H1 (cell line): ENCODE results near the gene TMPO. TPM values are rescaled to one million over a fixed set of nuclear protein-coding genes. Genes with fewer than 3 reads are reported as not detected.

Experiments used
- CTCF ChIA-PET: fragments of 300-600 bp; sonication (Branson Sonifier 250); formaldehyde crosslinking; loops from one replicate; lab custom pipeline; 2021; ENCODE audit not compliant: partially characterized antibody; lab: Charles Lee
- POLR2A ChIA-PET: fragments of 300-600 bp; sonication (Branson Sonifier 250); formaldehyde crosslinking; loops from one replicate; lab custom pipeline; 2021; ENCODE audit warnings: inconsistent platforms; ENCODE audit not compliant: partially characterized antibody; lab: Charles Lee
- DNase-seq, 2 experiments: peaks; one replicate each; pipeline versions ENCODE4 v3.0.0 to v3.0.0-alpha.2; 2010 to 2022; ENCODE audit warnings: low spot score in 2 of 2, low read depth in 1 of 2, mixed read lengths in 1 of 2
- FAIRE-seq: peaks from 2 replicates; lab custom pipeline; 2011; peaks lifted over from hg19 to GRCh38; lab: Jason Lieb, UNC
- H2AFZ ChIP-seq: 2 replicates; pipeline ENCODE4 v1.8.1; 2012; ENCODE audit warnings: low read length, inconsistent platforms
- H2AK5ac ChIP-seq: 2 replicates; pipeline ENCODE4 v1.6.1; 2013; ENCODE audit warnings: low read depth, low read length
- H2BK120ac ChIP-seq: replicated peaks from 2 replicates; pipeline ENCODE3; 2013; ENCODE audit warnings: low read depth, low read length, inconsistent platforms
- H2BK12ac ChIP-seq: 2 replicates; pipeline ENCODE4 v1.6.1; 2013; ENCODE audit warnings: low read depth, low read length
- H2BK15ac ChIP-seq: 2 replicates; pipeline ENCODE4 v1.6.1; 2013; ENCODE audit warnings: low read length
- H2BK20ac ChIP-seq: 2 replicates; pipeline ENCODE4 v1.6.1; 2013; ENCODE audit warnings: low read length
- H2BK5ac ChIP-seq: 2 replicates; pipeline ENCODE4 v1.6.1; 2013; ENCODE audit warnings: low read depth, low read length
- H3K14ac ChIP-seq: 2 replicates; pipeline ENCODE4 v1.6.1; 2013; ENCODE audit warnings: inconsistent platforms; ENCODE audit not compliant: insufficient read length
- H3K18ac ChIP-seq: 2 replicates; pipeline ENCODE4 v1.6.1; 2013; ENCODE audit warnings: low read length; ENCODE audit errors: extremely low read depth
- H3K23ac ChIP-seq: 2 replicates; pipeline ENCODE4 v1.6.1; 2013; ENCODE audit warnings: inconsistent platforms; ENCODE audit not compliant: insufficient read length
- H3K23me2 ChIP-seq: 2 replicates; pipeline ENCODE4 v1.6.1; 2013; ENCODE audit warnings: low read depth, low read length
- H3K27ac ChIP-seq: 2 replicates; pipeline ENCODE4 v1.6.1; 2011; ENCODE audit warnings: low read depth, low read length, inconsistent platforms
- H3K27me3 ChIP-seq, 4 experiments: replicated peaks in 1 of 4; 1 replicate in 1 of 4; 2 replicates in 3 of 4; pipeline versions ENCODE4 v1.6.1 to v1.8.1; 2011 to 2013; ENCODE audit warnings: low read length in 3 of 4, mild to moderate bottlenecking in 3 of 4, inconsistent platforms in 2 of 4, mixed read lengths in 2 of 4, moderate library complexity in 1 of 4; ENCODE audit not compliant: control insufficient read depth in 3 of 4, insufficient read depth in 3 of 4; ENCODE audit errors: extremely low read depth in 1 of 4
- H3K36me3 ChIP-seq, 4 experiments: 2 replicates each; pipeline versions ENCODE4 v1.6.1 to v1.8.1; 2011 to 2013; ENCODE audit warnings: mild to moderate bottlenecking in 4 of 4, low read length in 3 of 4, moderate library complexity in 2 of 4, control low read depth in 1 of 4, inconsistent platforms in 1 of 4; ENCODE audit not compliant: insufficient read depth in 4 of 4, control insufficient read depth in 2 of 4
- H3K4ac ChIP-seq: replicated peaks from 2 replicates; pipeline ENCODE3; 2013; ENCODE audit warnings: low read length, low read depth, mixed read lengths, inconsistent platforms; ENCODE audit not compliant: insufficient read length
- H3K4me1 ChIP-seq, 4 experiments: replicated peaks in 1 of 4; 1 replicate in 1 of 4; 2 replicates in 3 of 4; pipeline versions ENCODE4 v1.6.1 to v1.8.1; 2011 to 2013; ENCODE audit warnings: low read length in 3 of 4, inconsistent platforms in 2 of 4, mixed read lengths in 1 of 4; ENCODE audit not compliant: insufficient read depth in 4 of 4, control insufficient read depth in 3 of 4
- H3K4me2 ChIP-seq, 2 experiments: 2 replicates each; pipeline versions ENCODE4 v1.6.1 to v1.8.1; 2011 to 2013; ENCODE audit warnings: low read depth in 2 of 2, low read length in 2 of 2, control low read depth in 1 of 2, inconsistent platforms in 1 of 2, mild to moderate bottlenecking in 1 of 2; ENCODE audit not compliant: insufficient read depth in 1 of 2
- H3K4me3 ChIP-seq, 4 experiments: fragments of 200-600, 300-600 bp in 1 of 4; sonication (generic), shearing (Covaris generic), sonication (Bioruptor Twin) in 1 of 4; 2 replicates each; pipeline versions ENCODE4 v1.5.1 to v1.8.1; 2011 to 2016; ENCODE audit warnings: low read length in 4 of 4, low read depth in 3 of 4, control low read depth in 2 of 4, inconsistent platforms in 2 of 4, mild to moderate bottlenecking in 2 of 4, mixed read lengths in 1 of 4, moderate library complexity in 1 of 4; ENCODE audit not compliant: insufficient read depth in 2 of 4; ENCODE audit errors: extremely low read depth in 1 of 4
- H3K56ac ChIP-seq: replicated peaks from 2 replicates; pipeline ENCODE3; 2013; ENCODE audit warnings: low read depth, mild to moderate bottlenecking, mixed read lengths, low read length, inconsistent platforms; ENCODE audit not compliant: insufficient read length
- H3K79me1 ChIP-seq: 2 replicates; pipeline ENCODE4 v1.6.1; 2013; ENCODE audit warnings: low read depth, low read length, control low read depth
- H3K79me2 ChIP-seq, 2 experiments: 2 replicates each; pipeline versions ENCODE4 v1.6.1 to v1.8.1; 2012 to 2013; ENCODE audit warnings: low read length in 2 of 2, mild to moderate bottlenecking in 2 of 2, inconsistent platforms in 1 of 2; ENCODE audit not compliant: insufficient read depth in 2 of 2, control insufficient read depth in 1 of 2
- H3K9ac ChIP-seq, 4 experiments: replicated peaks in 1 of 4; 1 replicate in 1 of 4; 2 replicates in 3 of 4; pipeline versions ENCODE4 v1.6.1 to v1.8.1; 2011 to 2013; ENCODE audit warnings: low read depth in 3 of 4, low read length in 3 of 4, control low read depth in 2 of 4, mild to moderate bottlenecking in 2 of 4, moderate library complexity in 2 of 4, inconsistent platforms in 1 of 4; ENCODE audit errors: extremely low read depth in 1 of 4
- H3K9me3 ChIP-seq, 2 experiments: 2 replicates each; pipeline versions ENCODE4 v1.6.1 to v1.8.1; 2012 to 2013; ENCODE audit warnings: mild to moderate bottlenecking in 2 of 2, moderate library complexity in 2 of 2, control low read depth in 1 of 2, inconsistent platforms in 1 of 2, low read depth in 1 of 2, low read length in 1 of 2, mixed read lengths in 1 of 2; ENCODE audit not compliant: insufficient read depth in 2 of 2
- H4K20me1 ChIP-seq, 2 experiments: replicated peaks in 1 of 2; 2 replicates each; pipeline versions ENCODE3 to v1.8.1; 2011 to 2013; ENCODE audit warnings: inconsistent platforms in 2 of 2, low read length in 2 of 2, mild to moderate bottlenecking in 1 of 2; ENCODE audit not compliant: insufficient read depth in 2 of 2, control insufficient read depth in 1 of 2
- H4K5ac ChIP-seq: 2 replicates; pipeline ENCODE4 v1.6.1; 2013; ENCODE audit warnings: low read length, low read depth, mixed read lengths, inconsistent platforms; ENCODE audit not compliant: insufficient read length
- H4K8ac ChIP-seq: 2 replicates; pipeline ENCODE4 v1.8.0; 2013; ENCODE audit warnings: mild to moderate bottlenecking, moderate library complexity, low read length, inconsistent platforms; ENCODE audit not compliant: insufficient read depth; ENCODE audit errors: extremely low read depth
- H4K91ac ChIP-seq: replicated peaks from 2 replicates; pipeline ENCODE3; 2013; ENCODE audit warnings: low read length, mixed read lengths, inconsistent platforms; ENCODE audit not compliant: insufficient read length
- BRCA1 ChIP-seq: IDR thresholded peaks from 2 replicates; pipeline ENCODE4 v1.6.1; 2012; ENCODE audit warnings: low read depth, low read length, improper control_type of control experiment
- GTF2F1 ChIP-seq: IDR thresholded peaks from 2 replicates; pipeline ENCODE4 v1.6.1; 2012; ENCODE audit warnings: low read depth, low read length, improper control_type of control experiment, borderline replicate concordance
- MAFK ChIP-seq: IDR thresholded peaks from 2 replicates; pipeline ENCODE4 v1.6.1; 2012; ENCODE audit warnings: low read depth, mild to moderate bottlenecking, improper control_type of control experiment, low read length
- POLR2A ChIP-seq, 2 experiments: IDR thresholded peaks; 1 replicate in 1 of 2; 2 replicates in 1 of 2; pipeline ENCODE4 v1.6.1; 2011; ENCODE audit warnings: low read depth in 2 of 2, low read length in 2 of 2, mild to moderate bottlenecking in 2 of 2; ENCODE audit errors: control extremely low read depth in 1 of 2
- SIN3A ChIP-seq, 2 experiments: IDR thresholded peaks in 1 of 2; conservative IDR thresholded peaks in 1 of 2; 2 replicates each; pipeline ENCODE4 v1.6.1; 2011 to 2012; ENCODE audit warnings: low read length in 2 of 2, improper control_type of control experiment in 1 of 2, low read depth in 1 of 2, mild to moderate bottlenecking in 1 of 2
- ZNF274 ChIP-seq: IDR thresholded peaks from 2 replicates; pipeline ENCODE4 v1.7.0; 2012; ENCODE audit warnings: low read length, borderline replicate concordance; ENCODE audit errors: extremely low read depth
- WGBS, 2 experiments: shearing (Covaris generic) in 1 of 2; methylation state at CpG; one replicate each; pipeline versions ENCODE4 v1.1.6 to v1.1.7; 2013 to 2015; ENCODE audit warnings: low lambda C conversion rate in 2 of 2, mixed read lengths in 2 of 2, inconsistent platforms in 1 of 2, low coverage in 1 of 2, missing lambda C conversion rate in 1 of 2; ENCODE audit not compliant: insufficient replicate concordance in 2 of 2, insufficient coverage in 1 of 2, insufficient read length in 1 of 2; ENCODE audit errors: extremely low coverage in 1 of 2, missing lambda C conversion rate in 1 of 2; 5-methylcytosine and 5-hydroxymethylcytosine counted together
- polyA plus RNA-seq, 7 experiments: library from polyadenylated mRNA; depleted of rRNA in 3 of 7; stranded (reverse) in 5 of 7; unstranded in 2 of 7; fragments of >200 nt in 5 of 7; fragments of 200-250 nt in 2 of 7; gene quantifications; 1 replicate in 5 of 7; 2 replicates in 1 of 7; 4 replicates in 1 of 7; pipeline versions ENCODE4 v1.2.1 to v1.2.3, GENCODE V29; 2011 to 2013; ENCODE audit warnings: missing spikeins in 2 of 7, mixed read lengths in 2 of 7
- total RNA-seq: library from RNA; stranded (reverse); fragmentation: NEBNext Ultra II Directional; extraction: Animal tissue kit (Norgen Biotek cat#: 25700); gene quantifications from 2 replicates; pipeline ENCODE4 v1.2.1, GENCODE V29; 2021

The TMPO gene
- total and polyA plus RNA-seq, 2 of the 8 experiments (the other 6 are each of a cell fraction or from before 2014, with no cell fraction given) = 43.9 to 195 TPM

DNA sequence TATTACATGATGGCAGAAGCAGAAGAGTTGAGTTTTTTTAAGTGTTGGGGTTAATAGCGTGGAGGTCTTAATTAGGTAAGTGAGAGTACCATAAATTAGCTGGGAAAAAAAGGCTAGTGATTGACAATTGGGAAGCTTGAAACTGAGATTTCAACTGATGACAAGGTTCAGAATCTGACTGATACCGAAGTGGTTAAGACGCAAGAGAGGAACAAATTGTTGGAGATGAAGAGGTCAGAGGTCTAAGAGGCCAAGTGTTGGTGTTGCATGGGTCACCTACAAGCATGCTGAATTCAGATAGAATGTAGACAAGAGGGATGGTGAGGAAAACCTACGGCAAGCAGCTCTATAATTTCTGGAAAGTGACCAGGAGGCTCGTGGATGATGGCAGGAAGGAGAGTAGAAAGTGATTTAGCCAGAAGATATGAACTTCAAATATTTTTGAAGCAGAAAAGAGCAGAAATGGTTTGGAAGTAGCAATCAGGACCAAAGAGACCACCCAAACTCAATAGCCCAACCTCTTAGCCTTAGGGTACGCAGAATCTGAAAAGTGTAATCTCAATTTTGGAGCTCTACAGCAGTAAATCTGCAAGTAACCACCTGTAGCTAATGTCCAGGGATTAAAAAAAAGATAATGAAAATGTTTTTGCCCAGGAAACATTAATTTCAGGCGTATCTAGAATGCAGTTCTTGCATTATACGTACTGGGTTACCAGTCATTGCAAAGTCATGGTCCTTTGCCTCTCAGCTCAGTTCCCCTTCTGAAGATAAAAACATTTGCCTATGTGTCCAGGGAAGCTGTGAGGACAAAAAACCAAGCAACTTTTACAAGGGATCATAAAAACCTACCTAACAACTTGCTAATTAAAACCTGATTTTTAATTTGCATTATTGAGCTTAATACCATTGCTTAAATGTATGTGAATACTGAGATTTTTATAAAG is 1.7 kb upstream of the TMPO start:
- Histone ChIP-seq H2BK5ac (no peak overlapping the region), H3K27me3 (no peaks in the 10 kb centered on the region), H3K36me3 (no peaks in the 10 kb centered on the region; a peak in 2 of 8 replicates), H3K4me2 (peak overlapping the region; percentile 55 to 66), H3K23ac (no peak overlapping the region), H3K9me3 (no peaks in the 10 kb centered on the region), H3K56ac (no peak overlapping the region), H4K91ac (no peak overlapping the region), H3K4ac (no peak overlapping the region)
- WGBS, 2 experiments = 77 to 100% methylated on average over 1 to 8 of the region's 8 CpGs
- TF ChIP-seq ZNF274 (no peak), BRCA1 (no peak), GTF2F1 (no peak), POLR2A (IDR thresholded peaks at IDR 0.05; ENCODE audit: control extremely low read depth in 1 of 2, low read depth in 2 of 2, low read length in 2 of 2) (peak in 1 of 2 experiments; percentile 34; a peak in 2 of 3 replicates), MAFK (no peak), SIN3A (conservative IDR thresholded peaks at IDR 0.05 in 1 of 2, IDR thresholded peaks at IDR 0.05 in 1 of 2; ENCODE audit: low read depth in 1 of 2, low read length in 2 of 2) (no peak)
- TF ChIP-seq, all 59 proteins: peak for 1
- no peaks in the 10 kb centered on the region; a peak in 2 of 7 replicates for H3K4me1 ChIP-seq
- H4K8ac ChIP-seq = no peak overlapping the region
- H3K27ac ChIP-seq = no peak overlapping the region
- no peaks in the 10 kb centered on the region for H3K23me2 ChIP-seq
- H2AFZ ChIP-seq = no peak overlapping the region
- ChIA-PET POLR2A (interaction anchor here (0.7 to 5.3 kb wide), 11 partner anchors 10 to 130 kb away, joined by 3 to 94 read pairs (median 4); partner anchors contain the start of gene IKBIP), CTCF (interaction anchor here (1.1 to 6.2 kb wide), 9 partner anchors 9 to 97 kb away, joined by 3 to 66 read pairs (median 4); no protein-coding TSS in a partner anchor)
- no peak overlapping the region for H2BK15ac ChIP-seq
- H2BK120ac ChIP-seq = no peak overlapping the region
- H2BK12ac ChIP-seq = no peak overlapping the region
- H3K4me3 ChIP-seq = peak overlapping the region; percentile 95 to 98 (median 98); a peak in 6 of 8 replicates
- no peaks in the 10 kb centered on the region; the same call in 1 of the 2 replicates for H3K79me1 ChIP-seq
- H3K14ac ChIP-seq = no peak overlapping the region
- no peak overlapping the region for H4K5ac ChIP-seq
- H3K79me2 ChIP-seq = peaks cover 16 to 45% of the 10 kb centered on the region in 2 experiments
- H4K20me1 ChIP-seq = peaks cover 0 to 2% of the 10 kb centered on the region in 2 experiments
- H2AK5ac ChIP-seq = no peak overlapping the region; the same call in 1 of the 2 replicates
- no peak for FAIRE-seq
- DNase-seq = no peak
- peak overlapping the region; percentile 82; the same call in 1 of the 2 replicates for H2BK20ac ChIP-seq
- H3K9ac ChIP-seq = peak overlapping the region in 1 of 4 experiments; percentile 56; a peak in 1 of 7 replicates
- H3K18ac ChIP-seq = no peak overlapping the region
